GM13977 (cell line): Measurements from ENCODE around the gene BCL11A.

Experiments used
- DNase-seq: peaks from one replicate; pipeline ENCODE4 v3.0.0; 2012; ENCODE audit warnings: low spot score
- CTCF ChIP-seq: IDR thresholded peaks from 2 replicates; pipeline ENCODE4 v1.5.1; 2012; ENCODE audit warnings: mild to moderate bottlenecking, control low read depth; ENCODE audit not compliant: insufficient read depth; ENCODE audit errors: extremely low read depth, missing control alignments
- in situ Hi-C: fragments of 300-500 bp; cut with MboI; formaldehyde crosslinking; loops from one replicate; pipeline ENCODE4 v1.12.0; 2022; ENCODE audit warnings: low sequenced_read_pairs, low pct_unique_long_range_greater_than_20kb, mixed read lengths, inconsistent platforms; ENCODE audit not compliant: unreplicated experiment

BCL11A gene

GRCh38 chr2:60556175-60556574 is 2.7 kb upstream of the BCL11A start:
- no peak for TF ChIP-seq CTCF
- in situ Hi-C loops = loop anchor here (25.0 kb wide), 2 partner anchors 1269 to 1519 kb away; no protein-coding TSS in a partner anchor
- DNase-seq = no peak

DNA sequence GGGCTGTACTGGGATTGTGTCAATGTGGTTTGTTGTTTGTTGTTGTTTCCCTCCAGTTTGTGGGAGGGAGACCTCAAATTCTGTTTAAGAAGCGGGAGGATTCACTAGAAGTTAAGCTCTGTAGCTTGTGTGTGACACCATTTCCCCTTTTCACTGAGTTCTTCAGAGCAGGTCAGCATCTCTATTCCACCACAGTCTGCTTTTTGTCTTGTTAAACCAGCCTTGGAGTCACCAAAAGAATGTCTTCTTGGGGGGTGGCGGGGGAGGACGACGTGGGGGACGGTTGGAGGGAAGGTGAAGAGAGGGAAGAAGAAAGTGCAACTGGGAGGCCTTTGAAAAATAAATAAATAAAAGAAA is 2.3 kb upstream of the BCL11A start:
- in situ Hi-C loops = loop anchor here (25.0 kb wide), 2 partner anchors 1268 to 1518 kb away; no protein-coding TSS in a partner anchor
- DNase-seq = no peak

GRCh38 chr2:60555066-60555782 is 1.8 kb upstream of the BCL11A start:
- in situ Hi-C loops = loop anchor here (25.0 kb wide), 2 partner anchors 1268 to 1518 kb away; no protein-coding TSS in a partner anchor
- peak; percentile 66 for DNase-seq
- peak; percentile 35 for TF ChIP-seq CTCF

More for the DNA sequence above, 2.3 kb upstream of the BCL11A start:
- TF ChIP-seq CTCF = no peak

DNA sequence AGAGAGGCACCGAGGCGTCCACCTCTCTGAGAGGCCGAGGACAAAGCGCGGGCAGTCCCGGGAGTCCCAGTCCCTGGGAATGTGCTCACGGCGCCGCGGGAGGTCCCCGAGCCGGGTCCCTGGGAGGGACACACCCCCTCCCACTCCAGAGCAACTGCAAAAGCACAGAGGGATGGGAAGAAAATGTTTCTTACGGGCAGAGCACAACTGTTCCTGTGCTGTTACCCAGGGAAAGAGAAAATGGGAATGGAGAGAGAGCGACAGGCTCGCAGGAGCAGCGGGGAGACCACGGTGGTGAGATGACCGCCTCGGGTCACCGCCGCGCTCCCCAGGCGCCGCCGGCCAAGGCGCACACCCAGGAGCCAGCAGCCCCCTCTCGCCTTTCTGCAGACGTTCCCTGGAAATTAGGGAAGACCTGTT is 1.2 kb upstream of the BCL11A start:
- TF ChIP-seq CTCF = no peak
- no peak for DNase-seq
- in situ Hi-C loops = loop anchor here (25.0 kb wide), 2 partner anchors 1267 to 1517 kb away; no protein-coding TSS in a partner anchor

DNA sequence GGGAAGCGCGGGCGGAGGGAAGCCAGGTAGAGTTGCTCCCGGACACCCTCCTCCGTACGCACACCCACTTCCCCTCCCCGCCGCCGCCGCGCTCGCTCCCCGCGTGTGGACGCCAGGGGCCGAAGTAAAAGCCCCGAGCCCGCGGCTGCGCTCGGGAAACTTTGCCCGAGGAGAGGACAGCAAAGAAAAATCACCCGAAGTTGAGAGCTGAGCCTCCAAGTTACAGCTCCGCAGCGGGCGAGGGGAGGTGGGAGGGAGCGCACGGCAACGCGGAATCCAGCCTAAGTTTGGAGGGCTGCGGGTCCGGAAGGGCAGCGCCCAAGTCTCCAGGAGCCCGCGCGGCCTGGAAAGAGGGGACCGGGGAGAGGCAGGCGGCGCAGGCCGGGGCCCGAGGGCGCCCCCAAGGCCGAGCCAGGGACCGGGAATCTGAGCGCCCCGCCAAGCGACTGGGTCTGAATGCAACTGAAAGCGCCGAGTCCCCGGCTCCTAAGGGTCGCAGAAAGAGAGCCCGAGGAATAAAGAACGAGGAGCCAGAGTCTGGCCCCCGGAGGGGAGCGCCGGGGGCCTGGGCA is 706 bp upstream of the BCL11A start:
- in situ Hi-C loops = loop anchor here (25.0 kb wide), 2 partner anchors 1267 to 1517 kb away; no protein-coding TSS in a partner anchor
- no peak for TF ChIP-seq CTCF
- peak; percentile 36 for DNase-seq

DNA sequence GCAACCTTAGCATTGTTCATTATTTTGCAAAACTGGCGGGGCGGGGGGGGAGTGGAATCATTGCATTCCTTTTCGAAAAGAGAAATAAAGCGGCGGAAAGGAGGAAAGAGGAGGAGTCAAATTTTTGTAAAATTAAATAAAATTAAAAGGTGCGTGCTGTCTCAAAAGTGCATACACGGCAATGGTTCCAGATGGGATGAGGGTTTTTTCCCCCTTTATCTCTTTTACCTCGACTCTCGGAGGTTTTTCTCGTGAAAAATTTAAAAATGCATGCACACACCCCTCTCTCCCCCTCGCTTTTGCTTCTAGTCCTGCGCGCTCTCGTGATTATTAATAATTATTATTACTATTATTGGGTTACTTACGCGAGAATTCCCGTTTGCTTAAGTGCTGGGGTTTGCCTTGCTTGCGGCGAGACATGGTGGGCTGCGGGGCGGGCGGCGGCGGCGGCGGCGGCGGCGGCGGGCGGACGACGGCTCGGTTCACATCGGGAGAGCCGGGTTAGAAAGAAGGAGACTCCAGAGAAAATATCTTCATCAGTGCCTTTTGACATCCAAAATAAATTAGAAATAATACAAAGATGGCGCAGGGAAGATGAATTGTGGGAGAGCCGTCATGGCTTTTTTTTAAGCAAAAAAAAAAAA is 481 bp downstream of the BCL11A start:
- no peak for DNase-seq
- in situ Hi-C loops = loop anchor here (25.0 kb wide), 2 partner anchors 1266 to 1516 kb away; no protein-coding TSS in a partner anchor
- TF ChIP-seq CTCF = no peak
